Pancreas (tissue), 10 donors: ENCODE data around the gene SRP9. TPM values are rescaled to one million over a fixed set of nuclear protein-coding genes. Genes with fewer than 3 reads are reported as not detected.
"Not testable (repeated sequence)": the region's sequence is repeated elsewhere in the genome, so short reads cannot be mapped to it uniquely, and the experiment has no call there.

Experiments used
- ATAC-seq, 4 donors: fragments of 200-7000 bp; cut with Tn5 transposase; one replicate each; pipeline versions ENCODE4 v1.8.0 to v1.9.1; 2020; ENCODE audit warnings: mild to moderate bottlenecking in 4 of 4, moderate library complexity in 4 of 4
- DNase-seq, 6 donors: peaks; one replicate each; pipeline ENCODE4 v3.0.0-alpha.2; 2020
- FAIRE-seq: peaks from 2 replicates; lab custom pipeline; 2012; peaks lifted over from hg19 to GRCh38; lab: Jason Lieb, UNC
- H3K27ac ChIP-seq, 4 donors: fragments of 200-600 bp; sonication (generic); 1 replicate in 3 of 4; 2 replicates in 1 of 4; pipeline versions ENCODE4 v1.5.0 to v1.8.0; 2020
- H3K27me3 ChIP-seq, 4 donors: fragments of 200-600 bp; one replicate each; pipeline ENCODE4 v1.8.0; 2021
- H3K36me3 ChIP-seq, 3 donors: fragments of 200-600 bp; sonication (generic) in 1 of 3; one replicate each; pipeline versions ENCODE4 v1.5.0 to v1.8.0; 2020 to 2021
- H3K4me1 ChIP-seq, 3 donors: fragments of 200-600 bp; one replicate each; pipeline ENCODE4 v1.8.0; 2021
- H3K4me3 ChIP-seq, 4 donors: fragments of 200-600 bp; sonication (generic) in 2 of 4; one replicate each; pipeline versions ENCODE4 v1.5.0 to v1.8.0; 2020 to 2021
- H3K9me3 ChIP-seq, 4 donors: fragments of 200-600 bp; one replicate each; pipeline ENCODE4 v1.8.0; 2021
- CTCF ChIP-seq, 4 donors: fragments of 200-600 bp; sonication (generic) in 3 of 4; IDR thresholded peaks; one replicate each; pipeline versions ENCODE4 v1.5.0 to v1.8.0; 2021; ENCODE audit warnings: antibody characterized with exemption in 4 of 4
- WGBS, 2 donors: extraction: QIAGEN DNeasy Blood & Tissue Kit; methylation state at CpG; one replicate each; pipeline ENCODE4 v1.1.7; 2013; 5-methylcytosine and 5-hydroxymethylcytosine counted together
- intact Hi-C, 3 donors: fragments of 100-400 bp; cut with DNase I; formaldehyde crosslinking; loops; one replicate each; pipeline versions ENCODE4 v1.11.1 to v1.14.2; 2022
- polyA plus RNA-seq, 2 donors: library from polyadenylated mRNA; stranded (reverse); fragments of 200-250 nt; gene quantifications; one replicate each; pipeline ENCODE4 v1.2.3, GENCODE V29; 2013
- total RNA-seq, 6 donors: library from RNA; stranded (reverse); fragmentation: NEBNext Ultra II Directional in 4 of 6; extraction: Animal tissue kit (Norgen Biotek cat#: 25700) in 4 of 6; gene quantifications; one replicate each; pipeline versions ENCODE4 v1.2.1 to v1.2.4, GENCODE V29; 2021 to 2023
- donor health status: healthy with polysubstance abuse.
- donor health status: DM: no; HTN: no; CAD: no; lungs with moderate emphysema.
- donor health status: DM: no; HTN: no; CAD: no.
- donor health status: control.
- donor health status: control.
- donor health status: Bipolar disorder and iron deficiency.
- donor health status: DM: yes; HTN: yes; CAD: no.
- donor health status: DM: no; HTN: no; CAD: no.
- donor health status: DM: no; HTN: no; CAD: no.
- donor health status: DM: yes; HTN: yes; CAD: no.

Gene SRP9
- total and polyA plus RNA-seq, 8 donors: 63.0 to 145 (median 89.5) TPM

DNA sequence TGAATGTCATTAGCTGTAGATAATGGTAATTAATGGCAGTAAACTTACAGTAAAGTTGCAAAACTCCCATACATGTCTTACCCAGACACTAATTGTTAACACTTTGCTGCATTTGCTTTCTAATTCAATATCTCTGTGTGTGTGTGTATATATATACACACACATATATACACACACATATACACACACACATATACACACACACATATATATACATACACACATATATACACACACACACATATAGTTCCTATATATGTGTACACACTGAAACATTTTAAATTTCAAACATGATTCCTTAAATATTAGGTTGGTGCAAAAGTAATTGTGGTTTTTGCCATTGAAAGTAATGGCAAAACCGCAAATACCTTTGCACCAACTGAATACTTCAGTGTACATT lies 28.6 kb downstream of the SRP9 start:
- no peak for TF ChIP-seq CTCF (IDR thresholded peaks at IDR 0.05)
- intact Hi-C loops: no loop called here
- FAIRE-seq: no peak
- Histone ChIP-seq H3K27me3 (no peaks in the 10 kb centered on the region), H3K36me3 (no peaks in the 10 kb centered on the region), H3K9me3 (no peaks in the 10 kb centered on the region), H3K4me3 (no peak overlapping the region), H3K4me1 (no peaks in the 10 kb centered on the region), H3K27ac (no peak overlapping the region)
- WGBS, 2 donors: 97 to 98% methylated on average over 1 of the region's 1 CpG
- no peak for DNase-seq
- ATAC-seq: no peak

DNA sequence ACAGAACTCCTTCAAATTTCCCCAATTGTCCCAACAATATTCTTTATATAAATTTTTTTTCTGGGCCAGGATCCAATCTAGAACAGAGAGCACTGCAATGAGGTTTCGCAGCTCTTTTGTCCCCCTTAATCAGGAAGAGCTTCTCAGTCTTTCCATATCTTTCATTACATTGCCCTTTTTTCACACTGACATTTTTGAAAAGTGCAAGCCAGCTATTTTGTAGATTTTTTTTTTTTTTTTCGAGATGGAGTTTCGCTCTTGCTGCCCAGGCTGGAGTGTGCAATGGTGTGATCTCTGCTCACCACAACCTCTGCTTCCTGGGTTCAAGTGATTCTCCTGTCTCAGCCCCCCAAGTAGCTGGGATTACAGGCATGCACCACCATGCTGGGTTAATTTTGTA lies 29.1 kb downstream of the SRP9 start:
- H3K4me3 ChIP-seq, H3K27ac ChIP-seq, FAIRE-seq, H3K4me1 ChIP-seq, ATAC-seq, DNase-seq, H3K9me3 ChIP-seq, H3K27me3 ChIP-seq, intact Hi-C loops, H3K36me3 ChIP-seq: not testable (repeated sequence)
- 89 to 96% methylated on average over 3 of the region's 3 CpGs for WGBS, 2 donors

DNA sequence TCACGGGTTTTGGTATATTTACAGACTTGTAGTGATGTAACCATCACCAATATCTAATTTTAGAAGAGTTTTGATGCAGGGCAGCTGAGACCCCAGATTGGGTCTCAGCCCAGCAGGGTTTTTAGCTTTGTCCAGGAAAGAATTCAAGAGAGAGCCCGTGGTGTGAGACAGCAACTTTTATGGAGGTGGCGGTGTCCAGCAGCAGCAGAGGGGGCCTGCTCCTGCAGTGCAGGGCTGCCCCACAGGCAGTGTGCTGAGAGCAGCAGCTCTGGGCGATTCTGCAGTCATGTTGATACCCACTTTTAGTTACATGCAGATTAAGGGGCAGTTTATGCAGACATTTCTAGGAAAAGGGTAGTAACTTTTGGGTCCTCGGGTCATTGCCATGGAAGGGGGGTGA lies 30.5 kb downstream of the SRP9 start:
- FAIRE-seq (no peak), ATAC-seq (no peak), DNase-seq (no peak)
- Histone ChIP-seq H3K4me3 (no peak overlapping the region), H3K27me3 (no peaks in the 10 kb centered on the region), H3K4me1 (peaks cover 13 to 19% (median 15%) of the 10 kb centered on the region in 3 donors), H3K9me3 (no peaks in the 10 kb centered on the region), H3K36me3 (no peaks in the 10 kb centered on the region), H3K27ac (no peak overlapping the region)
- intact Hi-C loops: no loop called here
- no peak for TF ChIP-seq CTCF (IDR thresholded peaks at IDR 0.05)
- 88 to 91% methylated on average over 5 of the region's 5 CpGs for WGBS, 2 donors

DNA sequence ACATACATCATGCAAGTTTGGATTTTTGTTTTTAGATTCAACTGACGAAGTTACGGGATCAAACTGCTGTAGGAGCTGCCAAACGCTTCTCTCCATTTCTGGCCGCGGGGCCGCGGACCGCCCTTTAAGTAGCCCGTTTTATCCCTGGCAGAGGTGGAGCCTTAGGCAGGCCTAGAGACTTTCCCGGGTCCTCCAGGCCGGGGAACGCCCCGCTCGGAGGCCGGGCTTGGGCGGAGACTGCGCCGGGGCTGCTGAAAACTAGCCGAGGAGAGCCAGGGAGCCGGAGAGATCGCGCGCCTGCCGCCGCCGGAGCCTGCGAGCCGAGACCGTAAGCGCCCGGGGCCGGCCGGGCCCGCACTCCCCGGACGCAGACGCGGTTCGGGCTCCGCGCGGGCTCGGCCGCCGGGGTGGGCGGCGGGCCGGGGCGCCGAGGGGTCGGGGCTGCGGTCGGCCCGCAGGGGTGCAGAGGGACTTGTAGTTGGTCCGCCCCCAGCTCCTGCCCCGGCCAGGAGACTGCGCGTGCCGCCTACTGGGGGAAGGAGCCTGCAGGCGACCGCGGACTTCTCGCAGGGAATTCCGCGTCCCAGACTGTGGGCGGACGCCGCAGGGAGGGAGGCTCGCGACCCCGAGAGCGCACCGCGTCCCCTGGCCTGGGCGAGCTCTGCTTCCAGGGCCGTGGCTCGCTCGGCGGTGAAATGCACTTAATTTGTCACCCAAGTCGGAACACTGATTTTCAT lies 32.4 kb downstream of the SRP9 start, which contains the start of gene EPHX1:
EPHX1 (plus strand) TSS at position 283 of the 737 bp plus-strand sequence. CDS start 18,606 bp downstream, outside the sequence.
- Histone ChIP-seq H3K4me3 (peak within 1 kb of the TSS; percentile 47 to 72 (median 58)), H3K27me3 (no peaks in the 10 kb centered on the region), H3K36me3 (no peaks in the 10 kb centered on the region), H3K9me3 (no peaks in the 10 kb centered on the region), H3K27ac (peak within 1 kb of the TSS; percentile 62 to 83 (median 76)), H3K4me1 (peaks cover 31 to 37% (median 34%) of the 10 kb centered on the region in 3 donors)
- ATAC-seq (peak; percentile 72 to 82 (median 77)), FAIRE-seq (no peak), DNase-seq (peak; percentile 88 to 96 (median 91))
- TF ChIP-seq CTCF (IDR thresholded peaks at IDR 0.05): peak in 1 of 4 donors; percentile 7
- WGBS, 2 donors: 0 to 1% methylated on average over 56 to 80 of the region's 80 CpGs
- intact Hi-C loops: no loop called here

DNA sequence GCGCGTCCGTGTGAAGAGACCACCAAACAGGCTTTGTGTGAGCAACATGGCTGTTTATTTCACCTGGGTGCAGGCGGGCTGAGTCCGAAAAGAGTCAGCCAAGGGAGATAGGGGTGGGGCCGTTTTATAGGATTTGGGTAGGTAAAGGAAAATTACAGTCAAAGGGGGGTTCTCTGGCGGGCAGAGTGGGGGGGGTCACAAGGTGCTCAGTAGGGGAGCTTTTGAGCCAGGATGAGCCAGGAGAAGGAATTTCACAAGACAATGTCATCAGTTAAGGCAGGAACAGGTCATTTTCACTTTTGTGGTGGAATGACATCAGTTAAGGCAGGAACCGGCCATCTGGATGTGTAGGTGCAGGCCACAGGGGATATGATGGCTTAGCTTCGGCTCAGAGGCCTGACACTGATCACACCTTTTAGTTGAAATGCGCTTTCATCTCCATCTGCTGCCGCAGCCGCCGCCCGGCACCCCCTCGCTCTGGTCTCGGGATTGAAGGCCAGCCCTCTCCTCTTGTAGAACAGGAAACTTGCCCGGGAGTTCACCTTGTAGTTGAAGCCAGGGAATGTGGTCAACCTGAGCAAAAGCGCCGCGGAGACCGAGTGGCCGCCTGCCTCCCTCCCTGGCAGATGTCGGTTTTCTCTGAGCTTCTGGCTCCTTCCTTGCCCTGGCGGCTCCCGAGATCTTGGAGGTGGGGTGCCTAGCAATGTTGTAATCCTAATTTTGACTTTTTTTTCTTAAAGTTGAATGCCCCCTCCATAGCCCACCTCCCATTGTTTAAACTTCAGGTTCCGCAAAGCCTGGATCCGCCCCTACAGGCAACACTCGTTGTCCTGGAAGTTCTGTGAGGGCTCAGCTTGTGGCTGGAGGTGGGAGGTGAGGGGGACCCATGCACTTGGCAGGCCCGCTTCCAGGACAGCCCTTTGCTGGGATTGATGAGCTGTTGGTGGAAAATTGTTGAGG lies 33.2 kb downstream of the SRP9 start:
- H3K27me3 ChIP-seq, FAIRE-seq, H3K9me3 ChIP-seq, H3K36me3 ChIP-seq, intact Hi-C loops: not testable (repeated sequence)
- Histone ChIP-seq H3K4me3 (peak overlapping the region; percentile 47 to 72 (median 58)), H3K27ac (peak overlapping the region; percentile 62 to 83 (median 76)), H3K4me1 (peaks cover 37 to 42% (median 41%) of the 10 kb centered on the region in 3 donors)
- DNase-seq (peak; percentile 68 to 89 (median 84)), ATAC-seq (peak; percentile 55 to 79 (median 75))
- WGBS, 2 donors: 4 to 5% methylated on average over 29 of the region's 29 CpGs
